HG03571 (cell line): ENCODE results near the gene ZBTB39.

Experiments used
- ATAC-seq: cut with Tn5 transposase; IDR thresholded peaks from one replicate; pipeline ENCODE4 v1.9.1; 2021; ENCODE audit not compliant: unreplicated experiment

ZBTB39 gene

GRCh38 chr12:56951582-56952339 lies 54.6 kb downstream of the ZBTB39 start:
- no peak for ATAC-seq

- no peak for ATAC-seq
Observed at GRCh38 chr12:56948881-56949280, 57.5 kb downstream of the ZBTB39 start.
